HepG2 (cell line): ENCODE data around the gene NRSN2. TPM values are rescaled to one million over a fixed set of nuclear protein-coding genes. Genes with fewer than 3 reads are reported as not detected.

Source experiments
- ARNT ChIP-seq: fragments of 450-650 bp; IDR thresholded peaks from 2 replicates; pipeline ENCODE4 v1.6.1; 2017
- MEIS2 ChIP-seq: sonication (generic); formaldehyde crosslinking; IDR thresholded peaks from 2 replicates; pipeline ENCODE4 v1.9.0; 2021; ENCODE audit warnings: mild to moderate bottlenecking, missing genetic modification reagents
- MIXL1 ChIP-seq: IDR thresholded peaks from 2 replicates; pipeline ENCODE4 v1.6.1; 2016
- NFYC ChIP-seq: IDR thresholded peaks from 2 replicates; pipeline ENCODE4 v1.6.1; 2016; ENCODE audit warnings: missing genetic modification reagents, missing compliant biosample characterization
- RBFOX2 ChIP-seq: fragments of 200-400 bp; formaldehyde crosslinking; IDR thresholded peaks from 2 replicates; pipeline ENCODE4 v1.6.1; 2017; ENCODE audit warnings: low read depth, mild to moderate bottlenecking, low read length
- SP4 ChIP-seq: sonication (generic); formaldehyde crosslinking; IDR thresholded peaks from 2 replicates; pipeline ENCODE4 v1.8.1; 2023; ENCODE audit warnings: mild to moderate bottlenecking, missing genetic modification reagents
- ZFAT ChIP-seq: sonication (generic); formaldehyde crosslinking; conservative IDR thresholded peaks from 2 replicates; pipeline ENCODE4 v1.8.1; 2023; ENCODE audit warnings: missing genetic modification reagents, inconsistent platforms
- ZFP1 ChIP-seq: IDR thresholded peaks from 2 replicates; pipeline ENCODE4 v1.6.1; 2016
- ZFX ChIP-seq: sonication (generic); formaldehyde crosslinking; IDR thresholded peaks from 2 replicates; pipeline ENCODE4 v1.4.0; 2020; ENCODE audit warnings: mild to moderate bottlenecking, low read depth, missing genetic modification reagents, moderate library complexity
- ZNF468 ChIP-seq: sonication (generic); formaldehyde crosslinking; IDR thresholded peaks from 2 replicates; pipeline ENCODE4 v1.8.0; 2022; ENCODE audit warnings: mild to moderate bottlenecking, moderate library complexity, missing genetic modification reagents
- ZNF605 ChIP-seq: sonication (generic); formaldehyde crosslinking; IDR thresholded peaks from 2 replicates; pipeline ENCODE4 v1.8.0; 2022; ENCODE audit warnings: mild to moderate bottlenecking, missing genetic modification reagents
- ZNF746 ChIP-seq: sonication (generic); formaldehyde crosslinking; IDR thresholded peaks from 2 replicates; pipeline ENCODE4 v1.8.0; 2022; ENCODE audit warnings: mild to moderate bottlenecking, missing genetic modification reagents
- ZNF75D ChIP-seq: sonication (generic); formaldehyde crosslinking; IDR thresholded peaks from 2 replicates; pipeline ENCODE4 v1.8.1; 2023; ENCODE audit warnings: missing genetic modification reagents, mild to moderate bottlenecking, borderline replicate concordance
- polyA plus RNA-seq, 8 experiments: library from polyadenylated mRNA; depleted of rRNA in 3 of 8; stranded (reverse) in 7 of 8; unstranded in 1 of 8; fragments of >200 nt; fragmentation: Illumina TruSeq in 4 of 8; extraction: Trizol in 4 of 8; gene quantifications; 2 replicates each; pipeline versions ENCODE4 v1.2.1 to v1.2.3, GENCODE V29; 2011 to 2016; ENCODE audit warnings: low read depth in 4 of 8, missing spikeins in 1 of 8, mixed read lengths in 1 of 8; ENCODE audit not compliant: insufficient read depth in 1 of 8
- total RNA-seq, 5 experiments: library from RNA; depleted of rRNA; stranded (reverse); fragments of >200 nt; fragmentation: Illumina TruSeq; extraction: Trizol; gene quantifications; 2 replicates each; pipeline ENCODE4 v1.2.3, GENCODE V29; 2016; ENCODE audit warnings: low read depth in 1 of 5
- TF ChIP-seq, protein P1 (sequence below): sonication (generic); formaldehyde crosslinking; IDR thresholded peaks from 2 replicates; pipeline ENCODE4 v1.5.0; 2020; ENCODE audit warnings: missing genetic modification reagents
- TF ChIP-seq, protein P2 (sequence below): sonication (generic); formaldehyde crosslinking; IDR thresholded peaks from 2 replicates; pipeline ENCODE4 v1.4.0; 2020; ENCODE audit warnings: missing genetic modification reagents
- TF ChIP-seq, protein P3 (sequence below): sonication (generic); formaldehyde crosslinking; IDR thresholded peaks from 2 replicates; pipeline ENCODE4 v1.4.0; 2020; ENCODE audit warnings: missing genetic modification reagents, mild to moderate bottlenecking, borderline replicate concordance
- TF ChIP-seq, protein P4 (sequence below): sonication (generic); formaldehyde crosslinking; IDR thresholded peaks from 2 replicates; pipeline ENCODE4 v1.5.0; 2020; ENCODE audit warnings: missing genetic modification reagents
- TF ChIP-seq, protein P5 (sequence below): sonication (generic); formaldehyde crosslinking; IDR thresholded peaks from 2 replicates; pipeline ENCODE4 v1.5.0; 2020; ENCODE audit warnings: mild to moderate bottlenecking, missing genetic modification reagents
- TF ChIP-seq, protein P6 (sequence below): sonication (generic); formaldehyde crosslinking; IDR thresholded peaks from 2 replicates; pipeline ENCODE4 v1.4.0; 2020; ENCODE audit warnings: missing genetic modification reagents
- TF ChIP-seq, protein P7 (sequence below): sonication (generic); formaldehyde crosslinking; IDR thresholded peaks from 2 replicates; pipeline ENCODE4 v1.8.0; 2023; ENCODE audit warnings: mild to moderate bottlenecking, missing genetic modification reagents

The NRSN2 gene
- total and polyA plus RNA-seq, 2 of the 13 experiments (the other 11 are each of a cell fraction or from before 2014, with no cell fraction given), result 32.3 to 49.4 TPM

DNA sequence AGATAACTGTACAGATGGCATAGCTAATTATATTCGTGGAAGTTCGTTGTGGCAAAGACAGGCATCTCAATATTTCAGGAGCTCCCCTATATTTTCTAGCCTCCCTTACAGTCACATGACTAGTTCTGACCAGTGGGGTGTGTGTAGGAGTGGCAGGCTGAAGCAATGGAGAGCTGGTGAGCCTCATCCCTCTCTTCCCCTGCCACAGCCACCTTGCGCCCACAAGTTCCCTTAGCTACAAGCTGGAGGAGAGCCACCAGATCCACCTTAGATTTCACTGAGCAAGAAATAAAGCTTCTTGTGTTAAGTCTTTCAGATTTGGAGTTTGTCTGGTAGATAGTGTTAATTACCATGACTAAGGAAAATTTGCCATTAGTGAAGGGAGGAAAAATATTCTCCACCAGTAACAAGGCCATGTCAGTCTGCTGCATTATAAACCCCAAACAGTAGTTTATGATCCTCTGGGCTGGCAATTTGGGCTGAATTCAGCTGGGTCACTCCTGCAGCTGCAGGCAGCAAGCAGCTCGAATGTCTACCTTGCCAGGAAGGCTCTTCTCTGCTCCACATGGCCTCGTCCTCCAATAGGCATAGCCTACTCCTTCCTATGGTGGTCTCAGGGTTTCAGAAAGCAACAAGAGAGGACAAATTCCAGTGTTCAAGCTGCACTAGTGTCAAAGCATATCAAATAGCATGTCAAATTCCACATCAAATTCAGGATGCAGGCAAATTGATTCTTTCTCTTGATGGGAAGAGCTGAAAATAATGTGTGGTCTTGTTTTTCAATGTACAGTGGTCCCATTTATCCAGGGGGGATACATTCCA lies 53.8 kb downstream of the NRSN2 start (continued):
- TF ChIP-seq RBFOX2 (peak; percentile 80), ZFP1 (CRISPR knock-in tag) (0 out of 2 replicates have a peak, but pooled peaks have one; percentile 17), ZFAT (CRISPR knock-in tag) (no peak), MEIS2 (CRISPR knock-in tag) (no peak), ZFX (CRISPR knock-in tag) (peak; percentile 43; the same call in 1 of the 2 replicates), MIXL1 (CRISPR knock-in tag) (no peak; the same call in 1 of the 2 replicates), ZNF746 (CRISPR knock-in tag) (no peak), SP4 (CRISPR knock-in tag) (peak; percentile 36; the same call in 1 of the 2 replicates), ZNF75D (no peak), ARNT (no peak), ZNF605 (CRISPR knock-in tag) (no peak; the same call in 1 of the 2 replicates), ZNF468 (CRISPR knock-in tag) (peak; percentile 62; the same call in 1 of the 2 replicates), NFYC (CRISPR knock-in tag) (peak; percentile 66)
- TF ChIP-seq, protein P1, sequence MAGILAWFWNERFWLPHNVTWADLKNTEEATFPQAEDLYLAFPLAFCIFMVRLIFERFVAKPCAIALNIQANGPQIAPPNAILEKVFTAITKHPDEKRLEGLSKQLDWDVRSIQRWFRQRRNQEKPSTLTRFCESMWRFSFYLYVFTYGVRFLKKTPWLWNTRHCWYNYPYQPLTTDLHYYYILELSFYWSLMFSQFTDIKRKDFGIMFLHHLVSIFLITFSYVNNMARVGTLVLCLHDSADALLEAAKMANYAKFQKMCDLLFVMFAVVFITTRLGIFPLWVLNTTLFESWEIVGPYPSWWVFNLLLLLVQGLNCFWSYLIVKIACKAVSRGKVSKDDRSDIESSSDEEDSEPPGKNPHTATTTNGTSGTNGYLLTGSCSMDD (CRISPR knock-in tag), result no peak
- TF ChIP-seq, protein P2, sequence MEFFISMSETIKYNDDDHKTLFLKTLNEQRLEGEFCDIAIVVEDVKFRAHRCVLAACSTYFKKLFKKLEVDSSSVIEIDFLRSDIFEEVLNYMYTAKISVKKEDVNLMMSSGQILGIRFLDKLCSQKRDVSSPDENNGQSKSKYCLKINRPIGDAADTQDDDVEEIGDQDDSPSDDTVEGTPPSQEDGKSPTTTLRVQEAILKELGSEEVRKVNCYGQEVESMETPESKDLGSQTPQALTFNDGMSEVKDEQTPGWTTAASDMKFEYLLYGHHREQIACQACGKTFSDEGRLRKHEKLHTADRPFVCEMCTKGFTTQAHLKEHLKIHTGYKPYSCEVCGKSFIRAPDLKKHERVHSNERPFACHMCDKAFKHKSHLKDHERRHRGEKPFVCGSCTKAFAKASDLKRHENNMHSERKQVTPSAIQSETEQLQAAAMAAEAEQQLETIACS, result no peak
- TF ChIP-seq, protein P3, sequence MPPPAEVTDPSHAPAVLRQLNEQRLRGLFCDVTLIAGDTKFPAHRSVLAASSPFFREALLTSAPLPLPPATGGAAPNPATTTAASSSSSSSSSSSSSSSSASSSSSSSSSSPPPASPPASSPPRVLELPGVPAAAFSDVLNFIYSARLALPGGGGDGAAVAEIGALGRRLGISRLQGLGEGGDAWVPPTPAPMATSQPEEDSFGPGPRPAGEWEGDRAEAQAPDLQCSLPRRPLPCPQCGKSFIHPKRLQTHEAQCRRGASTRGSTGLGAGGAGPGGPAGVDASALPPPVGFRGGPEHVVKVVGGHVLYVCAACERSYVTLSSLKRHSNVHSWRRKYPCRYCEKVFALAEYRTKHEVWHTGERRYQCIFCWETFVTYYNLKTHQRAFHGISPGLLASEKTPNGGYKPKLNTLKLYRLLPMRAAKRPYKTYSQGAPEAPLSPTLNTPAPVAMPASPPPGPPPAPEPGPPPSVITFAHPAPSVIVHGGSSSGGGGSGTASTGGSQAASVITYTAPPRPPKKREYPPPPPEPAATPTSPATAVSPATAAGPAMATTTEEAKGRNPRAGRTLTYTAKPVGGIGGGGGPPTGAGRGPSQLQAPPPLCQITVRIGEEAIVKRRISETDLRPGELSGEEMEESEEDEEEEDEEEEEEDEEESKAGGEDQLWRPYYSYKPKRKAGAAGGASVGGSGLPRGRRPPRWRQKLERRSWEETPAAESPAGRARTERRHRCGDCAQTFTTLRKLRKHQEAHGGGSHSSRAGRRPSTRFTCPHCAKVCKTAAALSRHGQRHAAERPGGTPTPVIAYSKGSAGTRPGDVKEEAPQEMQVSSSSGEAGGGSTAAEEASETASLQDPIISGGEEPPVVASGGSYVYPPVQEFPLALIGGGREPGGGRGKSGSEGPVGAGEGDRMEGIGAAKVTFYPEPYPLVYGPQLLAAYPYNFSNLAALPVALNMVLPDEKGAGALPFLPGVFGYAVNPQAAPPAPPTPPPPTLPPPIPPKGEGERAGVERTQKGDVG (CRISPR knock-in tag), result peak; percentile 29; the same call in 1 of the 2 replicates
- TF ChIP-seq, protein P4, sequence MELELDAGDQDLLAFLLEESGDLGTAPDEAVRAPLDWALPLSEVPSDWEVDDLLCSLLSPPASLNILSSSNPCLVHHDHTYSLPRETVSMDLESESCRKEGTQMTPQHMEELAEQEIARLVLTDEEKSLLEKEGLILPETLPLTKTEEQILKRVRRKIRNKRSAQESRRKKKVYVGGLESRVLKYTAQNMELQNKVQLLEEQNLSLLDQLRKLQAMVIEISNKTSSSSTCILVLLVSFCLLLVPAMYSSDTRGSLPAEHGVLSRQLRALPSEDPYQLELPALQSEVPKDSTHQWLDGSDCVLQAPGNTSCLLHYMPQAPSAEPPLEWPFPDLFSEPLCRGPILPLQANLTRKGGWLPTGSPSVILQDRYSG (CRISPR knock-in tag), result no peak
- TF ChIP-seq, protein P5, sequence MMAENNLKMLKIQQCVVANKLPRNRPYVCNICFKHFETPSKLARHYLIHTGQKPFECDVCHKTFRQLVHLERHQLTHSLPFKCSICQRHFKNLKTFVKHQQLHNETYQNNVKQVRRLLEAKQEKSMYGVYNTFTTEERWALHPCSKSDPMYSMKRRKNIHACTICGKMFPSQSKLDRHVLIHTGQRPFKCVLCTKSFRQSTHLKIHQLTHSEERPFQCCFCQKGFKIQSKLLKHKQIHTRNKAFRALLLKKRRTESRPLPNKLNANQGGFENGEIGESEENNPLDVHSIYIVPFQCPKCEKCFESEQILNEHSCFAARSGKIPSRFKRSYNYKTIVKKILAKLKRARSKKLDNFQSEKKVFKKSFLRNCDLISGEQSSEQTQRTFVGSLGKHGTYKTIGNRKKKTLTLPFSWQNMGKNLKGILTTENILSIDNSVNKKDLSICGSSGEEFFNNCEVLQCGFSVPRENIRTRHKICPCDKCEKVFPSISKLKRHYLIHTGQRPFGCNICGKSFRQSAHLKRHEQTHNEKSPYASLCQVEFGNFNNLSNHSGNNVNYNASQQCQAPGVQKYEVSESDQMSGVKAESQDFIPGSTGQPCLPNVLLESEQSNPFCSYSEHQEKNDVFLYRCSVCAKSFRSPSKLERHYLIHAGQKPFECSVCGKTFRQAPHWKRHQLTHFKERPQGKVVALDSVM (CRISPR knock-in tag), result no peak
- TF ChIP-seq, protein P6, sequence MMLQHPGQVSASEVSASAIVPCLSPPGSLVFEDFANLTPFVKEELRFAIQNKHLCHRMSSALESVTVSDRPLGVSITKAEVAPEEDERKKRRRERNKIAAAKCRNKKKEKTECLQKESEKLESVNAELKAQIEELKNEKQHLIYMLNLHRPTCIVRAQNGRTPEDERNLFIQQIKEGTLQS, result no peak
- TF ChIP-seq, protein P7, sequence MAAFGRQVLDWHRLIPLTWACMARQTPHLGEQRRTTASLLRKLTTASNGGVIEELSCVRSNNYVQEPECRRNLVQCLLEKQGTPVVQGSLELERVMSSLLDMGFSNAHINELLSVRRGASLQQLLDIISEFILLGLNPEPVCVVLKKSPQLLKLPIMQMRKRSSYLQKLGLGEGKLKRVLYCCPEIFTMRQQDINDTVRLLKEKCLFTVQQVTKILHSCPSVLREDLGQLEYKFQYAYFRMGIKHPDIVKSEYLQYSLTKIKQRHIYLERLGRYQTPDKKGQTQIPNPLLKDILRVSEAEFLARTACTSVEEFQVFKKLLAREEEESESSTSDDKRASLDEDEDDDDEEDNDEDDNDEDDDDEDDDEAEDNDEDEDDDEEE, result 0 out of 2 replicates have a peak, but pooled peaks have one; percentile 49
